Retinal pigment epithelial cell (primary cell): Measurements from ENCODE around the gene GET4.
"Not testable (repeated sequence)": the region's sequence is repeated elsewhere in the genome, so short reads cannot be mapped to it uniquely, and the experiment has no call there.

Source experiments
- DNase-seq: peaks from one replicate; pipeline ENCODE4 v3.0.0-alpha.2; 2010; ENCODE audit warnings: low read depth
- H3K4me3 ChIP-seq: 2 replicates; pipeline ENCODE4 v1.5.1; 2011; ENCODE audit warnings: mild to moderate bottlenecking, low read length, control low read depth, moderate library complexity
- TF ChIP-seq, protein P1 (sequence below): conservative IDR thresholded peaks from 2 replicates; pipeline ENCODE4 v1.5.1; 2011; ENCODE audit warnings: low read depth, low read length, control low read depth, inconsistent platforms

Gene GET4

DNA sequence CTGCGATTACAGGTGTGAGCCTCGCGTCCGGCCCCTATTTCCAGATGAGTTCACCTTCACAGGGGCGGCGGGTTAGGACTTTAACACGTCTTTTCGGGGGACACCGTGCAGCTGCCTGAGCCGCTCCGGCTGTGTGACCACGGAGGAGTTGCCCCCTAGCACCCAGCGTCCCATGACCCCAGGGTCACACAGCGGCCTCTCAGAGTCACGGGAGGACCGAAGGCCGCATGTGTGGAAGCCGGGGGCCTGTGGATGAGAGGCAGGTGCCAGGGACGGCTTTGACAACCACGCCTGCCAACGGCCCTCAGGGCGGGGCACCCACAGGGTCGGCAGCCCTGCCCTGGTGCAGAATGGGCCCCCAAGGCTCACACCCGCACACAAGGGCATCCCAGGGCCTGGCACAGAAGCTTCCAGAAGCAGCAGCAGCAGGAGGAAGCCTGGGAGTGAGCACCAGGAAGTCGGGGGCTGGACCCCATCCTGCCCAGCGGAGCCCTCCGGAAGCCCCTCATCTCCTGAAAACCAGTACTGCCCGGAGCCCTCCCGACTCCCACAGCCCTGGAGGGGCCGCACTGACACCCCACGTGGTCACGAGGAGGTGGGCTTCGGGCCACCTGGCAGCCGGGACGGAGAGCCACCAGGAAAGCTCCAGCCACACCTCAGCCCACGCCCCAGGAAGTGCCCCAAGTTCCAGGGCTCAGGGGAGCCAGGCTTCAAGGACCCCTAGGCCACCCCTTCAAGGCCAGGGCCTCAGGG, 45.4 kb downstream of the GET4 start:
- H3K4me3 ChIP-seq = no peak overlapping the region
- no peak for DNase-seq
- TF ChIP-seq, protein P1, sequence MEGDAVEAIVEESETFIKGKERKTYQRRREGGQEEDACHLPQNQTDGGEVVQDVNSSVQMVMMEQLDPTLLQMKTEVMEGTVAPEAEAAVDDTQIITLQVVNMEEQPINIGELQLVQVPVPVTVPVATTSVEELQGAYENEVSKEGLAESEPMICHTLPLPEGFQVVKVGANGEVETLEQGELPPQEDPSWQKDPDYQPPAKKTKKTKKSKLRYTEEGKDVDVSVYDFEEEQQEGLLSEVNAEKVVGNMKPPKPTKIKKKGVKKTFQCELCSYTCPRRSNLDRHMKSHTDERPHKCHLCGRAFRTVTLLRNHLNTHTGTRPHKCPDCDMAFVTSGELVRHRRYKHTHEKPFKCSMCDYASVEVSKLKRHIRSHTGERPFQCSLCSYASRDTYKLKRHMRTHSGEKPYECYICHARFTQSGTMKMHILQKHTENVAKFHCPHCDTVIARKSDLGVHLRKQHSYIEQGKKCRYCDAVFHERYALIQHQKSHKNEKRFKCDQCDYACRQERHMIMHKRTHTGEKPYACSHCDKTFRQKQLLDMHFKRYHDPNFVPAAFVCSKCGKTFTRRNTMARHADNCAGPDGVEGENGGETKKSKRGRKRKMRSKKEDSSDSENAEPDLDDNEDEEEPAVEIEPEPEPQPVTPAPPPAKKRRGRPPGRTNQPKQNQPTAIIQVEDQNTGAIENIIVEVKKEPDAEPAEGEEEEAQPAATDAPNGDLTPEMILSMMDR = no peak

DNA sequence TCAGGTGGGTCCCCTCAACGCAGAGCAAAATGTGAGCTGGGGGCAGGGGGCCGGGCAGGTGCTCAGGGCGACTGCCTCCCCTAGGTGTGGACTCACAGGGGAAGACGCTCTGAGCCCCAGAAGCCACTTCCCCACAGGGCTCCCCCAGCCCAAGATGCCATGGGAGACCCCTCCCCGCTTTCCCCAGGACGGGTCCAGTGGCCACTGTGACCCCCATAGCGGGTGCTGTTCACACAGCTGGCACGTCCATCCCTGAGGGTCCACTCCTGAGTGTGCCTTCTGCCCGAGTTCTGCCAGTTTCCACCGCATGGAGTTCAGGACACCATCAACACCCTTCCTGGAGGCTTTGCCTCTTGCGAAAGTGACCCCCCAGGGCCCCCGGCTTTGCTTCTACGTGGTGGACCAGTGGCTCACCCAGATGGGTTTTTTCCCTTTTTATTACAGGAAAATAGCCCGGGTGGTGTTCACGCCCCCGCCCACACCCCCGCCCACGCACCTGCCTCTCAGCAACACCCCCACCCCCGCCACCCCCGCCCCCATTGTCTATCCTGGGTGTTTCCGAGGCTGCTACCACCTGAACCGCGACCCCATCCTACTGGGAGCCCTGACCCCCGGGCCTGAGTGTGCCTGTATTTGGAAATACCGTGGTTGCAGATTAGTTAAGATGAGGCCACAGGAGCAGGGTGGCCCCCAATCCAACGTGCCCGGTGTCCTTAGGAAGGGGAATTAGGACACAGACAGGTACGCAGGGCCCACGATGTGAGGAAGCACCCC, 46.2 kb downstream of the GET4 start:
- no peak overlapping the region for H3K4me3 ChIP-seq
- TF ChIP-seq, protein P1 = no peak
- no peak for DNase-seq

DNA sequence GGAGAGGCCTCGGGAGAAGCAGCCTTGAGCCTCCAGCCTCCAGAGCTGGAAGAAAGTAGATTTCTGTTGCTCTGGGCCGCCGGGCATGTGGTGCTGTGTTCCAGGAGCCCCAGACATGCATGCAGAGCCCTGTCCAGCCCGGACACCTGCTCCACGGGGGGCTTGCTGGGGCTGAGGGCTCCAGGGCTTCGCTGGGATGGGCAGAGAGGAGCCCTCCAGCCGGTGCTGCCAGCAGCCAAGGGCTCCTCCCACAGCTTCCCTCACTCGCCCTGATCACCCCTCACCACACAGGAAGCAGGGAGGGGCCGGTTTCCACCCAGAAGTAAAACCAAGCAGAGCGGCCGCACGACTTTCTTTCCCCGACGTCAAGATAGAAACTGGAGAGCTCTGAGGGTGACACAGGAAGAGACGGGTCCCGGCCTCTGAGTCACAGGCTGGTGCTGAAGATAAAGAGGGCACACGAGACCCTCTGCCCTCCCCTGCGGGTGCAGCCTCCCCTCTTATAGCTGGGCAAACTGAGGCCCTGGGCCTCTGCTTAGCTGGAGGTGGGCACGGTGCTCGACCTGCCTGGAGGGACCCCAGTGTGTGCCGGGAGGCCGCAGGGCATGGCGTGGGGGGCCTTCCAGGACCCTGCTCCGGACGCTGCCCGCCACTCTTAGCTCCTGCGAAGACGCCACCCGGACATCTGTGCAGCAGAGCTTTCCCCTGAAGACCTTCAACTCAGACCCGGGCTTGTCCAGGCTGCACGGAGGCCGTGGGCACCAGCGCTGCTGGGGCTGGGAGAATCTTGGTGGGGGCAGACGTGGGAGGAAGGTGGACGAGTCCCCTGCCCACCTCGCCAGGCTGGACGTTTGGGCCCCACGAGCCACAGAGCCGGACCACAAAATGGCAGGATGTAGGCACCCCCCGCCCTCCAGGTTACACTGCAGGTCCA, 47.0 kb downstream of the GET4 start:
- TF ChIP-seq, protein P1 = no peak
- no peak for DNase-seq
- no peak overlapping the region for H3K4me3 ChIP-seq

DNA sequence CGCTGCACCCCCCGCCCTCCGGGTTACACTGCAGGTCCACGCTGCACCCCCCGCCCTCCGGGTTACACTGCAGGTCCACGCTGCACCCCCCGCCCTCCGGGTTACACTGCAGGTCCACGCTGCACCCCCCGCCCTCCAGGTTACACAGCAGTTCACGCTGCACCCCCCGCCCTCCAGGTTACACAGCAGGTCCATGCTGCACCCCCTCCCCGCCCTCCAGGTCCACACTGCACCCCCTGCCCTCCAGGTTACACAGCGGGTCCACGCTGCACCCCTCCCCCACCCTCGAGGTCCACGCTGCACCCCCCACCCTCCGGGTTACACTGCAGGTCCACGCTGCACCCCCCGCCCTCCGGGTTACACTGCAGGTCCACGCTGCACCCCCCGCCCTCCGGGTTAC, 47.7 kb downstream of the GET4 start:
- H3K4me3 ChIP-seq, DNase-seq: not testable (repeated sequence)

DNA sequence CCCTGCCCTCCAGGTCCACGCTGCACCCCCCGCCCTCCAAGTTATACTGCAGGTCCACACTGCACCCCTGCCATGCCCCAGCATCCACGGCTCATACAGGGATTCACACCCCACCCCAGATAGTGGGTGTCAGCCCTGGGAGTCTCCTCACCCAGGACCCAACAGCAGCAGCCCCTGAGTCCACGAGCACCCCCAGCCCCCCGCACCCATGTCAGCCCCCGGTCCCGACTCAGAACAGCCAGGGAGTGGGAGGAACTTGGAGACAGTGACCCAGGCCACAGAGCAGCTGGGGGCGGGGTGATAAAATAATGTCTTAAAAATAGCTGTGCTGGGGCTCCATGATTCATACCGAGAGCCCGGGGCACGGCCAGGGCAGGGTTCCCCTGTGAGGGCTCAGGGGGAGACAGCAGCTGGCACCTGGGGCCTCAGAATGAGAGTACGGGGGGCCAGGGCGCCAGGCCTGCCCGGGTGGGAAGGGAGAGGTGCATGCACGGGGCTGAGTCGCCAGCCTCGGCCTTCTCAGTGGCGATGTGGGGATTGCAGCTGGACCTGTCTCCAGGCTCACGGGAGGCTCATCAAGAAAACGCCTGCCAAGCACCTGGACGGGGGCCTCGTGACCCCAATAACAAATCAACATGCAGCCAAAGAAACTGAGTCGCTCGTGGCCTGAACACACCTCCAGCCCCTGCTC, 48.3 kb downstream of the GET4 start:
- H3K4me3 ChIP-seq = no peak overlapping the region
- TF ChIP-seq, protein P1 = no peak
- no peak for DNase-seq

DNA sequence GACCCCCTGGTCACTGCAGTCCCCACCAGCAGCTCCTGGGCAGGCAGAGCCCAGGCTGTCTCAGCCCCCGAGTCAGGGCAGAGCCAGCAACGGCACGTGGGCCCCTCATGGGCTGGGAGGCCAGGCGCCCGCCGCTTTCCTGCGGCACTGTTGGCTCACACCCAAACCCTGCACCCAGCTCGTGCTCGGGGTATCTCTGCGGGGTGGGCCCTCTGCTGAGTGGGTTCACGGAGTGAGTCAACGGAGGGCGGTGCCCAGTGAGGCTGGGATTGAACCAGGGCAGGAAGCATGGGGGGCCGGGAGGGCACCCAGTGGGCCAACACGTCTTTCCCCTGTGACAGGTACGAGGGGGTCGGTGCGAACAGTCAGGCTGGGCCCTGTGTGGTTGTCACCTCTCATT, 49.2 kb downstream of the GET4 start:
- no peak overlapping the region for H3K4me3 ChIP-seq
- DNase-seq = no peak
- TF ChIP-seq, protein P1 = no peak
